SJCRH30 (cell line): ENCODE results near the gene TMEM37. TPM values are rescaled to one million over a fixed set of nuclear protein-coding genes. Genes with fewer than 3 reads are reported as not detected.

Experiments used
- DNase-seq, 2 experiments: peaks; one replicate each; pipeline ENCODE4 v3.0.0-alpha.2; 2015 to 2020
- H3K27ac ChIP-seq: fragments of 250-450 bp; sonication (Bioruptor Pico); 2 replicates; pipeline ENCODE4 v1.5.1; 2020; ENCODE audit warnings: mild to moderate bottlenecking, moderate library complexity
- H3K27me3 ChIP-seq: fragments of 250-450 bp; sonication (Bioruptor Pico); 2 replicates; pipeline ENCODE4 v1.5.1; 2020; ENCODE audit warnings: mild to moderate bottlenecking, moderate library complexity
- H3K36me3 ChIP-seq: fragments of 250-450 bp; sonication (Bioruptor Pico); 2 replicates; pipeline ENCODE4 v1.5.1; 2020; ENCODE audit warnings: mild to moderate bottlenecking, moderate library complexity
- H3K4me1 ChIP-seq: fragments of 250-450 bp; sonication (Bioruptor Pico); 2 replicates; pipeline ENCODE4 v1.5.1; 2020; ENCODE audit warnings: mild to moderate bottlenecking, moderate library complexity
- H3K4me3 ChIP-seq: fragments of 250-450 bp; sonication (Bioruptor Pico); 2 replicates; pipeline ENCODE4 v1.5.1; 2020; ENCODE audit warnings: mild to moderate bottlenecking, moderate library complexity
- H3K9me3 ChIP-seq: fragments of 250-450 bp; sonication (Bioruptor Pico); replicated peaks from 2 replicates; pipeline ENCODE4 v1.5.1; 2020; ENCODE audit warnings: mild to moderate bottlenecking, moderate library complexity
- total RNA-seq: library from RNA; depleted of rRNA; stranded (reverse); fragments of >200 nt; shearing (Covaris generic); gene quantifications from 2 replicates; pipeline ENCODE4 v1.2.3, GENCODE V29; 2014

Gene TMEM37
- total RNA-seq, 1 experiment from 2014 or later: 0.67 TPM

DNA sequence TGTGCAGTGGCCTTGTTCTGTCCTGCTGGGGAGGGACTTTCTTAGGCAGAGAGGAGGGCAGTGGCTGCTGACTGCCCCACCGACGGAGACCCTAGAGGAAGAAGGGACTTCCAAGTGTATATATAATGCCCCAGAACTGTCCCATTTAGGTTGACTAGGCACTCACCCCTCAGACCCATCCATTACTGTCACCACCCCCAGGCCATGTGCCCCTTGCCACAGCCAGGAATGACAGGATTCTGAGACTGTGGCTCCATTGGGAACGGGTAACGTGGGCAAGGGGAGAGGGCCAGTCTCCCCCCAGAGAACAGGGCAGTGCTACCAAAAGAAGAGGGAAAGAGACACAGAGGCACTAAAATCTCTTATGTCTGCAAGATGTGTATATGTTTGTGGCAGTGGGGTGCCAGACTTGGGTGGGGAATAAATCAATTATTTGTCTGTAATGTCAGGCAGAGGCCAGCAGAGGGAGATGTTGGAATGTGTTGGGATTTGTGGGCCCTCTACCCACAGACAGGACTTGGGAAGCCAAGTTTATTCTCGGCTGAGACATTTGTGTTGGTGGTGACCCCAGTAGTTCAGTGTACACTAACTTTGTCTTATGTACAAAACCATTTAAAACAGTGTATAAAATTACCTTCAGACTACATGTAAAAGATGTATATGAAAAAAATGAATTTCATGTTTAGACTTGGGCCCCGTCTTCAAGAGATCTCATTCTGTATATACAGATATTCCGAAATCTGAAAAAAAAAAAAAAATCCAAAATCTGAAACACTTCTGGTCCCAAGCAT lies 24.0 kb upstream of the TMEM37 start:
- DNase-seq: peak; percentile 40 to 82
- H3K27me3 ChIP-seq: no peaks in the 10 kb centered on the region

DNA sequence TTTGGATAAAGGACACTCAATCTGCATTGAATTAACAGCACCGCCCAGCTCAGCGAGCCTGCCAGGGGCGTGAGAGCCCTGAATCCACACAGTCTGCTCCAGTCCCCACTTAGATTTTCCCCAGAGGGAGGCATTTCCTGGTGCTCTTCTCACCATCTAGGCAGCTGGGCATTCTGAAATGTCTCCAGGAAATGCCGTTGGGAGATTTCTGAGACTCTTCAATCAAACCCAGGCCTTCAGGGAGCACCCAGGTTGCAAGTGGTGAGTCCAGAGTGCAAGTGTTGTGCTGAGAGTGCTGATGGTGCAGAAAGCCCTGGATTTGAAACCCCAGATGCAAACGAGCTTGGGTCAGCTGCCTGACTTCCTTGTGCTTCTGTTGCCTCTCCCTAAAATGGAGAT lies 23.4 kb upstream of the TMEM37 start:
- Histone ChIP-seq H3K27ac (no peak overlapping the region), H3K4me1 (no peaks in the 10 kb centered on the region), H3K4me3 (no peak overlapping the region), H3K36me3 (no peaks in the 10 kb centered on the region), H3K27me3 (no peaks in the 10 kb centered on the region), H3K9me3 (no peaks in the 10 kb centered on the region)
- DNase-seq: no peak

More for the DNA sequence above, 24.0 kb upstream of the TMEM37 start:
- Histone ChIP-seq H3K27ac (no peak overlapping the region), H3K4me3 (no peak overlapping the region), H3K9me3 (no peaks in the 10 kb centered on the region), H3K36me3 (no peaks in the 10 kb centered on the region), H3K4me1 (no peaks in the 10 kb centered on the region)

DNA sequence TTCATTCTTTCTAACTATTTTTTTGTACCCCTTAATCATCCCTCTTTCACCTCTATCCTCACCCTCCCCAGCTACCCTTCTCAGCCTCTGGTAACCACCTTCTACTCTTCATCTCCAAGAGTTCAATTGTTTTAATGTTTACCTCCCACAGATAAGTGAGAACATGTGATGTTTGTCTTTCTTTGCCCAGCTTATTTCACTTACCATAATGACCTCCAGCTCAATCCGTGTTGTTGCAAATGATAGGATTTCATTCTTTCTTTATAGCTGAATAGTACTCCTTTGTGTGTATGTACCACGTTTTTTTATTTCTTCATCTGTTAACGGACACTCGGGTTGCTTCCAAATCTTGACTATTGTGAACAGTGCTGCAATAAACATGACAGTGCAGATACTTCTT lies 22.1 kb upstream of the TMEM37 start:
- Histone ChIP-seq H3K4me3 (no peak overlapping the region), H3K9me3 (no peaks in the 10 kb centered on the region), H3K27me3 (no peaks in the 10 kb centered on the region), H3K4me1 (no peaks in the 10 kb centered on the region), H3K27ac (no peak overlapping the region), H3K36me3 (no peaks in the 10 kb centered on the region)
- DNase-seq: no peak

DNA sequence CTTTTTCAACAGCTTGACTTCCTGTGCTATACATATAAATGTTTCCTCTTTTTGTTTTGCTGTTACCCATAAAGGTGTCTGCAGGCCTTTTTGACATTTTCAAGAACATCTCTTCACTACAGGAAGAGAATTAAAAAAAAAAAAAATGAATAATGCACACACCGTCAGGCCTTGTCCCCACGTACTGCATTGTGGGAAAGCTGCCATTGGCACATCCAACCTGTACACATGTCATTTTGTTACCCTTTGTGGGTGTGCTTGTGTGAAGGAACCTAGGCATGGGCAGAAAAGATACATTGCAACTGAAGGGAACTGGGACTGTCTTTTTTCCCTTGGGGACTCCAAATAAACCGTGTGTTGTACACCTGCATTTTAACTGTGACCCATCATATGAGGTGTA lies 16.8 kb upstream of the TMEM37 start:
- H3K36me3 ChIP-seq: no peaks in the 10 kb centered on the region
- no peaks in the 10 kb centered on the region for H3K4me1 ChIP-seq
- no peaks in the 10 kb centered on the region for H3K9me3 ChIP-seq
- H3K27ac ChIP-seq: no peak overlapping the region
- no peak overlapping the region for H3K4me3 ChIP-seq
- no peaks in the 10 kb centered on the region for H3K27me3 ChIP-seq
- DNase-seq: no peak

DNA sequence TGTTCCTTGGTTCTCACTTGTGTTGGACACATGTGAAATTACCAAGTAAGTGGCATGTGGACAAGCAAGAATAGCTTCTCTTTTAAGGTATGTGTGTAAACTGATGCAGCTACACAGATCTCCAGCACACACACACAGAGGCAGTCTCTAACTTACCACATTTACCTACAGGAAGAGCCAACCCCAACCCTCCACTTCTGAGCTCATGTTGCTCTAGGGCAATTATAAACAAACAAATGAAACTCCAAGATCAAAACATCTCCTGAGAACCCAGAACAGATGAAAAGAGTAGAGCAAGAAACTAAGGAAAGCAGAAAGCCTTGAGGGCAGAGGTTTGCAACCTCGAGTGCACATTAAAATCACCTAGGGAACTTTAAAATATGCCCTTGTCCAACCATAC lies 16.0 kb upstream of the TMEM37 start:
- DNase-seq: no peak
- no peak overlapping the region for H3K27ac ChIP-seq
- H3K9me3 ChIP-seq: no peaks in the 10 kb centered on the region
- no peaks in the 10 kb centered on the region for H3K36me3 ChIP-seq
- H3K4me3 ChIP-seq: no peak overlapping the region
- no peaks in the 10 kb centered on the region for H3K4me1 ChIP-seq
- H3K27me3 ChIP-seq: no peaks in the 10 kb centered on the region

DNA sequence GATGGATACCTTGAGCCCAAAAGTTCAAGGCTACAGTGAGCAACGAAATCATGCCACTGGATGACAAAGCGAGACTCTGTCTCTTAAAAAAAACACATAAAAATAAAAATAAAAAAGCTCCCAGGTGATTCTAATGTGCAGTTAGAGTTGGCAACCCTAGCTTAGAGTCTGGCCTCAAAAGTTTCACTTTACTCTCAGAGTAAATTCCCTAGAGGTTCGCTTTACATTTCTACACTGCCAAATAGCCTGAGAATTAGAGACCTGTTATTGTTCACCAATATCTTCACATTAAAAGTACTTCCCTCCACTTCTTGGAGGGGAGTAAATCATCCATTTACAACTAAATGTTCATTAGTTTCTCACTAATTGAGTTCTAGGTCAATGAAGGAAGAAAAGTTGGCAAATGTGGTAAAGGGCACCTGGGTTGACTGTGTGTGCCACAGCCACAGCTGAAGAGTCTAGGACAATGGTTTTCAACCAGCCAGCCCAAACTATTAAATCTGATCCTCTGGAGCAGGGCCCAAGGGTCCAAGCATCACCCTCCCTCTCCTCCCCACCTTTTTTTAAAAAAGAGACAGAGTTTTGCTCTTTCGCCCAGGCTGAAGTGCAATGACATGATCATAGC lies 15.2 kb upstream of the TMEM37 start:
- H3K4me3 ChIP-seq: no peak overlapping the region

DNA sequence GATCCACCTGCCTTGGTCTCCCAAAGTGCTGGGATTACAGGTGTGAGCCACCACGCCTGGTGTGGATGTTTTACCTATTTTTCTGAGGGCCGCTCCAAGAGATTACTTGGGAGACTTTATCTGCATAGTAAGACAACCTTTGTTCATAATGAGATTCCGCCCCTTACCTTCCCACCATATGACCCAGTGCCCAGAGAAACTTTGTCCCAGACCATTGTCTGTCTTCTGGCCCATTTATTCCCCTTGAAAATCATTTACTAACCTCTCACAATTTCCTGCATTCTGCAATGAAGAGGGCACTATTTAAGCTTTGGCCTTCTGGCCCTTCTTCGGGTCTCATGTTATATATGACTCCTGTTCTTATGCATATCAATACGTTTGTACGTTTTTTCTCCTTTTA lies 13.7 kb upstream of the TMEM37 start:
- no peak for DNase-seq
- Histone ChIP-seq H3K27ac (no peak overlapping the region), H3K9me3 (no peaks in the 10 kb centered on the region), H3K36me3 (no peaks in the 10 kb centered on the region), H3K4me3 (no peak overlapping the region), H3K27me3 (no peaks in the 10 kb centered on the region), H3K4me1 (no peaks in the 10 kb centered on the region)

More for the DNA sequence above, 15.2 kb upstream of the TMEM37 start:
- H3K27me3 ChIP-seq: no peaks in the 10 kb centered on the region
- no peaks in the 10 kb centered on the region for H3K4me1 ChIP-seq
- no peak overlapping the region for H3K27ac ChIP-seq
- H3K9me3 ChIP-seq: no peaks in the 10 kb centered on the region
- no peaks in the 10 kb centered on the region for H3K36me3 ChIP-seq
- DNase-seq: no peak

DNA sequence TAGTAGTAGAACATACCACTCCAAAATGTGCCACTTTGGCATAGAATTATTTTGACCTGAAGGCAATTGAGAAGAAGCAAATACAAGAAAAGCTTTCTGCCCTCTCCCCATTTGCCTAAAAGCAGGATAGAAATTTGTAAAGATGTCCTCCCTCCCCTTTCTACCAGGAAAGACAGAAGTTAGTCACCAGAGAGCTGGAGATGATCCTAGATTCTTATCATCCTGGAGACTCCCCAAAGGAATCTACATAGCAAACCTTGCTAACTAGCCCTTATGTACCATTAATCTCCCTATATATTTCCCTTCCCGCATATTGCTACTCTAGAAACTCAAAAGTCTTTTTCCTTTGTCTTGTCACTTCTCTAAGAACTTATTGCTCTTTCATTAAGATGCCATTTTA lies 12.6 kb upstream of the TMEM37 start:
- no peak for DNase-seq
- Histone ChIP-seq H3K27me3 (no peaks in the 10 kb centered on the region), H3K27ac (no peak overlapping the region), H3K4me1 (no peaks in the 10 kb centered on the region), H3K9me3 (no peaks in the 10 kb centered on the region), H3K4me3 (no peak overlapping the region), H3K36me3 (no peaks in the 10 kb centered on the region)

DNA sequence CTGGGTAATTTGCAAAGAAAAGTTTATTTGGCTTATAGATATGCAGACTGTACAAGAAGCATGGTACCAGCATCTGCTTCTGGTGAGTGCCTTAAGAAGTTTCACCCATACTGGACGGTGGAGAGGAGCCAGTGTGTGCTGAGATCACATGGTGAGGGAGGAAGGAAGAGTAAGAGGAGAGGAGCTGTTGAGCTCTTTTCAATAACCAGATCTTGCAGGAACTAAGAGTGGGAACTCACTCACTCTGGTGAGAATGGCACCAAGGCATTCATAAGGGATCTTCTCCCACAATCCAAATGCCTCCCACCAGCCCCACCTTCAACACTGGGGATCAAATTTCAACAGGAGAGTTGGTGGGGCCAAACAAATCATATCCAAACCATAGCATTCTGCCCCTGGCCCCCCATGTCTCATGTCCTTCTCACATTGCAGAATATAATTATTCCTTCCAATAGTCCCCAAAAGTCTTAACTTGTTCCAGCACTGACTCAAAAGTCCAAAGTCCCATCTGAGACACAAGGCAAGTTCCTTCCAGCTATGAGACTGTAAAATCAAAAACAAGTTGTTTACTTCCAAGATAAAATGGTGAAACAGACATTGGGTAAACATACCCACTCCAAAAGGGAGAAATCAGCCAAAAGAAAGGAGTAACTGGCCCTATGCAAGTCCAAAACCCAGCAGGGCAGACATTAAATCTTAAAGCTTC lies 11.7 kb upstream of the TMEM37 start:
- H3K4me3 ChIP-seq: no peak overlapping the region
- no peaks in the 10 kb centered on the region for H3K27me3 ChIP-seq
- DNase-seq: no peak
- no peak overlapping the region for H3K27ac ChIP-seq
- no peaks in the 10 kb centered on the region for H3K4me1 ChIP-seq
- H3K36me3 ChIP-seq: no peaks in the 10 kb centered on the region
- no peaks in the 10 kb centered on the region for H3K9me3 ChIP-seq

DNA sequence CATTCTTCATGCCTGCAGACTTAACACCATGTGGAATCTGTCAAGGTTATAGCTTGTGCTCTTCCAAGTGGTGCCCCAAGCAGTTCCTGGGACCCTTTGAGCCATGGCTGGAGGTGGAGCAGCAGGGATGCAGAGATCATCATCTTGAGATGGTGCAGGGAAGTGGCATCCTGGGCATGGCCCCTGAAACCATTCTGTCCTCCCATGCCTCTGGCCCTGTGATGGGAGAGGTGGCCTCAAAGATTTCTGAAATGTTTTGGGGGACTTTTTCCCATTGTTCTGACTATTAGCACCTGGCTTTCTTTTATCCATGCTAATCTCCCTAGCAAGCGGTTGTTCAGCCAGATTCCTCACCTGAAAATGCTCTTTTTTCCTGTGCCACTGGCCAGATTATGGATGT lies 10.3 kb upstream of the TMEM37 start:
- Histone ChIP-seq H3K27me3 (0 out of 2 replicates have a peak, but pooled peaks cover 4% of the 10 kb centered on the region), H3K4me1 (no peaks in the 10 kb centered on the region), H3K36me3 (no peaks in the 10 kb centered on the region), H3K4me3 (no peak overlapping the region), H3K27ac (no peak overlapping the region), H3K9me3 (no peaks in the 10 kb centered on the region)
- DNase-seq: no peak

DNA sequence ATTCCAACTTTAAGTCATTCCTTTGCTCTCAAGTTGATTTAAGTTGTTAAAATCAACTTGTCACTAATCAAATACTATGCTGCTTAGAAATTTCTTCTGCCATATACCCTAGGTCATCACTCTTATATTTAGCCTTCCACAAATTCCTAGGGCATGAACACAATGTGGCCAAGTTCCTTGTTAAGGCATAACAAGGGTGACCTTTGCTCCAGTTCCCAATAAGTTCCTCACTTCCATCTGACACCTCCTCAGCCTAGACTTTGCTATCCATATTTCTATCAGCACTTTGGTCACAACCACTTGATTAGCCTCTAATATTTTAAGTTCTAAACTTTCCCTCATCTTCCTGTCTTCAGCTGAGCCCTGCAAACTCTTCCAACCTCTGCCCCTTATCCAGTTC lies 9.9 kb upstream of the TMEM37 start:
- H3K9me3 ChIP-seq: no peaks in the 10 kb centered on the region
- no peak overlapping the region for H3K27ac ChIP-seq
- DNase-seq: no peak
- 0 out of 2 replicates have a peak, but pooled peaks cover 8% of the 10 kb centered on the region for H3K27me3 ChIP-seq
- H3K36me3 ChIP-seq: no peaks in the 10 kb centered on the region
- no peak overlapping the region for H3K4me3 ChIP-seq
- no peaks in the 10 kb centered on the region for H3K4me1 ChIP-seq

DNA sequence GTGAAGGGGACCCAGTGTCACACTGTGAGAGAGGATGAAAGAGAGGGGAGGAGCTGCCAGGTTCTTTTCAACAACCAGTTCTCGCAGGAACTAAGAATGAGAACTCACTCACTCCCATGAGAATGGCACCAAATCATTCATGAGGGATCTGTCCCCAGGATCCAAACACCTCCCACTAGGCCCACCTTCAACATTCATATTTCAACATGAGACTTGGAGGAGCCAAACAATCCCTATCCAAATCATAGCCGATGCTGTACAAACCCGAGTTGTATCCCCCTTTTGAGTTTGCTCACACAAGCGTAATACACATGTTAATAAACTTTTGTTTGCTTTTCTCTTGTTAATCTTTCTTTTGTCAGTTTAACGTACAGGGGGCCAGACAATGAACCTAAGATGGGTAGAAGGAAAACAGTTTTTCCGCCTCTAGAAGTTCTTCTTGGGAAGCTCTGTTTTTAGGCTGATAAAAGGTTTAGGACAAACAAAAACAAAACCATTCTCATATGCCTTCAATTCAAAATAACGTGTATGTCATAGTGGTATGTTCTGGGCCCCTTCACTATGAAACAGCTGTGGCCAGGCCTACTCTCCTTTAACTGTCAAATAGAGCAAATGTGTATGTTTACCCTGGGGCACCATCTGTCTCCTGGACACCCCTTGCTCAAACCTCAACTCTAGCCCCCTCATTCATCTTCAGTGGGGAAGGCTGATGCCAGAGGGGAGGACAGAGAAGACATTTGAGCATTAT lies 9.1 kb upstream of the TMEM37 start:
- Histone ChIP-seq H3K9me3 (no peaks in the 10 kb centered on the region), H3K36me3 (no peaks in the 10 kb centered on the region), H3K27ac (no peak overlapping the region), H3K4me3 (no peak overlapping the region), H3K4me1 (no peaks in the 10 kb centered on the region), H3K27me3 (peaks cover 10% of the 10 kb centered on the region; the same call in 1 of the 2 replicates)
- peak in 1 of 2 experiments; percentile 17 for DNase-seq

DNA sequence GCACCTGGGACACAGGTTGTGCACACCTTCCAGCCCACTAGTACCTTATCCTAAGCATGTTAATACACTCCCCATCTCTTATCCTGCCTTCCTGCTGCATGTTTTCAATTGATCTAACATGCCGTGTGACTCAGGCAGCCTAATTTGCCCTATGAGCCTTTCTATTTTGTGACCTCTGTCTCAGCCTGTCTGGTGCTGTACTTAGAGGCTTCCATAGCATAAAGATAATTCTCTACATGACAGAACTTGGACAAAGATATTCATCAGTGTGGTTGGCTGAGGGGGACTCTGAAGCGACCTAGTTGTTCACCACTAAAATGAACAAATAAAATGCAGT lies 8.6 kb upstream of the TMEM37 start:
- Histone ChIP-seq H3K27me3 (peaks cover 10% of the 10 kb centered on the region; the same call in 1 of the 2 replicates), H3K4me3 (no peak overlapping the region), H3K27ac (no peak overlapping the region), H3K9me3 (no peaks in the 10 kb centered on the region), H3K36me3 (no peaks in the 10 kb centered on the region), H3K4me1 (no peaks in the 10 kb centered on the region)
- DNase-seq: no peak

DNA sequence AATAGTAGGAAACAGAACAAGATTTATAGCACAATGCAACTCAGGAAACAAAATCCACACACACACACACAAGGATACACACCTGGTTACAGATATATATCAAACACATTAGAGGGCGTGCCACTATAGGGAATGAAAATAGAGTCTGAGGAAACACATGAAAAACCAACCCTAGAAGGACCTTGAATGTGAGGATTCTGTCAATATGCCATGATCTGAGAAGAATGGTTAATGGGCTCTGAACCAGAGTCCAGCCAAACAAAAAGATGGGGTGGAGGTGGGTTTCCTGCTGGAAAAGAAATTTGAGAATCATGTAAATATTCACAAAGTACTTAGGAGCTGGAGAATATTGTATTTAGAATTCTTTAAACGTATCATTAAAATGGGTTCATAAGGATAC lies 7.8 kb upstream of the TMEM37 start:
- Histone ChIP-seq H3K27ac (no peak overlapping the region), H3K27me3 (peaks cover 10% of the 10 kb centered on the region; the same call in 1 of the 2 replicates), H3K4me3 (no peak overlapping the region), H3K4me1 (no peaks in the 10 kb centered on the region), H3K9me3 (no peaks in the 10 kb centered on the region), H3K36me3 (no peaks in the 10 kb centered on the region)
- no peak for DNase-seq
